ENCODE measurements around the gene LAMB1. TPM values are rescaled to one million over a fixed set of nuclear protein-coding genes. Genes with fewer than 3 reads are reported as not detected.

The LAMB1 gene
- total RNA-seq, 1 experiment from 2014 or later = 32.0 TPM

- Histone ChIP-seq H3K9ac (ENCODE audit: low read length) (no peak overlapping the region), H4K20me1 (ENCODE audit: insufficient read depth) (no peaks in the 10 kb centered on the region), H3K9me2 (ENCODE audit: insufficient read depth) (no peaks in the 10 kb centered on the region), H3K79me2 (ENCODE audit: insufficient read depth, low read length) (no peaks in the 10 kb centered on the region), H3K4me1 (ENCODE audit: control insufficient read depth in 1 of 2, insufficient read depth in 2 of 2, low read length in 2 of 2) (peaks cover 22 to 32% of the 10 kb centered on the region in 2 experiments), H3K27ac (ENCODE audit: low read depth, low read length) (no peak overlapping the region), H3K4me2 (ENCODE audit: low read length) (no peak overlapping the region), H2AFZ (ENCODE audit: low read depth, low read length, poor library complexity, severe bottlenecking) (no peak overlapping the region), H3K36me3 (ENCODE audit: control insufficient read depth in 1 of 2, insufficient read depth in 2 of 2, low read length in 2 of 2) (no peaks in the 10 kb centered on the region), H3K27me3 (ENCODE audit: insufficient read depth, low read length) (no peaks in the 10 kb centered on the region), H3K4me3 (replicated peaks in 1 of 2; ENCODE audit: low read depth in 1 of 2, low read length in 2 of 2) (no peak overlapping the region), H3K9me3 (ENCODE audit: control insufficient read depth in 1 of 2, insufficient read depth in 1 of 2, low read depth in 1 of 2, low read length in 2 of 2) (no peaks in the 10 kb centered on the region)
- CTCF ChIA-PET = no interaction called here
- TF ChIP-seq MAX (IDR thresholded peaks at IDR 0.05) = no peak
- no peak for TF ChIP-seq POLR2A (IDR thresholded peaks at IDR 0.05; ENCODE audit: borderline replicate concordance, extremely low read depth, insufficient read depth, insufficient read length)
- TF ChIP-seq ATF3 (IDR thresholded peaks at IDR 0.05) = no peak
- no peak for TF ChIP-seq REST (IDR thresholded peaks at IDR 0.05; ENCODE audit: low read depth)
- TF ChIP-seq POLR2AphosphoS5 (IDR thresholded peaks at IDR 0.05; ENCODE audit: low read depth, low read length) = no peak
- TF ChIP-seq ELF1 (IDR thresholded peaks at IDR 0.05; ENCODE audit: borderline replicate concordance, low read depth) = no peak
- TF ChIP-seq EZH2phosphoT487 (IDR thresholded peaks at IDR 0.05; ENCODE audit: borderline replicate concordance) = no peak
- no peak for TF ChIP-seq SP1 (IDR thresholded peaks at IDR 0.05; ENCODE audit: low read depth)
- TF ChIP-seq EGR1 (IDR thresholded peaks at IDR 0.05; ENCODE audit: low read depth) = no peak
- TF ChIP-seq ZFX (IDR thresholded peaks at IDR 0.05) = no peak
- no peak for TF ChIP-seq SRF (IDR thresholded peaks at IDR 0.05; ENCODE audit: low read depth)
- no peak for TF ChIP-seq RAD21 (IDR thresholded peaks at IDR 0.05; ENCODE audit: low read depth)
- TF ChIP-seq CTCF (IDR thresholded peaks at IDR 0.05 in 2 of 3, conservative IDR thresholded peaks at IDR 0.05 in 1 of 3; ENCODE audit: borderline replicate concordance in 1 of 3, insufficient read depth in 1 of 3, low read depth in 2 of 3, low read length in 2 of 3) = no peak
- TF ChIP-seq JUND (IDR thresholded peaks at IDR 0.05) = no peak
- ATAC-seq = no peak
- POLR2A ChIA-PET = no interaction called here
- intact Hi-C loops (cut with micrococcal nuclease) = no loop called here
- no peak for DNase-seq (ENCODE audit: low read depth, low spot score)
- BruUV-seq (replicated peaks) = no TSS peak
- RAD21 ChIA-PET (ENCODE audit: low non-redundant PET in 1 of 2, low total read pairs in 2 of 2, uncharacterized antibody in 2 of 2, unreplicated experiment in 2 of 2) = no interaction called here
Observed at GRCh38 chr7:108018668-108019067, 15.7 kb upstream of the LAMB1 start.

Data from HCT116 (cell line).